ENCODE results near the gene KRT71.

Gene KRT71

DNA sequence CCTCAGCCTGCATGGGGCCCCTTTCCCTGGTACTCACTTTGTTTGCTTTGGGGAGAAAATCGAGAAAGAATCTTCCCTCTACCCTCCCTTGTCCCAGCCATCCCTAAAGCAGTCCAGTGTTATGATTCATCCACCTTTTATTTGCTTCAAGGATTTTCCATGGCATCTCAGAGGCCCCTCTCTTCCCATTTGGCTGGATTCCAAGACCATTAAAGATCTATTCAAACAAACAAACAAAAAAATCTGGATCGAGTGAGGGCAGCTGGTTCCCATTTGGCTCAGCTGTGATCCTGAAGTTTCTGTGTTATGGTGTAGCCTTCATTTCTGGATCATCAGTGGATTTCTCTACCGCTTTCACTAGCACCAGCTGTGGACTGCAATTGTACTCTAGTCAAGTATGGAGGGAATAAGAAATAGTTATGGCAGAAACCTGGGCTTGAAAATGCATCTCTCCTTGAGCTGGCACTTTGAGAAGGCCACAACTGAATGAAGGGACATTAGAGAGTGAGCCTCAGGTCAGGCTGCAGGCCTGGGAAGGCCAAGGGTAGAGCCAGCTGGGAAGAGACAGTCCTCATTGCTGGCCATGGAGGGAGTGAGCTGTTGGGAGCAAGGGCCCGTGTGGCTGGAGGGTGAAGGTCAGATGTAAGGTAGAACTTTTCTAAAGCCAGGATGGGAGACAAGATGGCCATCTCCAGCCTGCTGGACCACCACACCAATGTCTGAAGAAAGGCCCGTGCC, 13.7 kb downstream of the KRT71 start:
- DNase-seq (ENCODE audit: low spot score): no peak

DNA sequence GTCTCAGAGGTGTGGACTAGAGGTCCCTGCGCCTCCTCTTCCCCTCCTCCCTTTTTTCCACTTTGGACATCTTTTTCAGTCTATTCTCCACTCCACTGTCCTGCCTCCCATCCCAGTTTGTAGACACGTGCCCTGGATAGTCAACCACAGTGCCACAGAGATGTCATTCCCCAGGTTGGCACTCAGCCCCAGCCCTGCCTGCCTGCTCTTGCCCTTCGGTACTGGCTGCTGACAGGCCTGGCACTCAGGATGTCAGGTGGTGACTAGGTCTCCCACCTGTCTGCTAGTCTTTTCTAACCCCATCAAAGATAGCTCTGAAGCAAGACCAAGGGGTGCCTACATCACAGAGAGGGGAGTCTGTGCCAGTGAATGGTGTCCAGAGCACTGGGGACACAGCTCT, 15.8 kb downstream of the KRT71 start:
- no peak for DNase-seq (ENCODE audit: low spot score)

DNA sequence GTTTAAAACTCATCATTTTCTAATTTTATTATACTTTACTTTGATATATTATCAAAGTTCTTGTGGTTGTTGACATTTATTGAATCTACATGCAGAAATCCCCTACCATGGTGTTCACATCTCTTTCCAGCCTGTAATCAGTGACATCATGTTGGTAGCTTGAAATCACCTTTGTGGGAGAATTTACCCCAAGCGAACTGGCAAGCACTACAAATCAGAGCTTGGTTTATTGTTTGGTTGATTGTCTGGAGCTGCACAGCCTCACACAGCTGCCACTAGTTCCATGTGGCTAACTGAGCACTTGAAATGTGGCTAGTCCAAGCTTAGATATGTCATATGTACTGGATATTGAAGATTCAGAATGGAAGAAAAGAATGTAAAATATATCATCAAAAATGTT, 17.4 kb downstream of the KRT71 start:
- no peak for DNase-seq (ENCODE audit: low spot score)

DNA sequence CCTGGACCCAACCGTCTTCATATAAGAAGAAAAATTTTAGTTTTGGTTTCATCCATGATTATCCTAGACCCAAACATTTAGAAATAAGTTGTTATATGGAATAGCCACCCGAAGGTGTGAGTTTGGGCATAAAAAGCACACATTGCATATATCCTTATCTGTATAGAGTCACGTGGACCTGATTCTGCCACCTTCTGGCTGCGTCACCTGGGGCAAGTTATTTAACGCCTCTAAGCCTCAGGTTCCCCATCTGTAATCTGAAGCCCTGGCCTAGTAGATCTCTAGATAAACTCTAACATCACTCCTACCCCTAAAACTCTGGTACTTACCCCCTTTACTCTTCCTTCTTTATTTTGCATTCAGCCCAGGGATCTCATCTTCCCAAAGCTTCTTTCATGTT, 18.5 kb downstream of the KRT71 start:
- no peak for DNase-seq (ENCODE audit: low spot score)

DNA sequence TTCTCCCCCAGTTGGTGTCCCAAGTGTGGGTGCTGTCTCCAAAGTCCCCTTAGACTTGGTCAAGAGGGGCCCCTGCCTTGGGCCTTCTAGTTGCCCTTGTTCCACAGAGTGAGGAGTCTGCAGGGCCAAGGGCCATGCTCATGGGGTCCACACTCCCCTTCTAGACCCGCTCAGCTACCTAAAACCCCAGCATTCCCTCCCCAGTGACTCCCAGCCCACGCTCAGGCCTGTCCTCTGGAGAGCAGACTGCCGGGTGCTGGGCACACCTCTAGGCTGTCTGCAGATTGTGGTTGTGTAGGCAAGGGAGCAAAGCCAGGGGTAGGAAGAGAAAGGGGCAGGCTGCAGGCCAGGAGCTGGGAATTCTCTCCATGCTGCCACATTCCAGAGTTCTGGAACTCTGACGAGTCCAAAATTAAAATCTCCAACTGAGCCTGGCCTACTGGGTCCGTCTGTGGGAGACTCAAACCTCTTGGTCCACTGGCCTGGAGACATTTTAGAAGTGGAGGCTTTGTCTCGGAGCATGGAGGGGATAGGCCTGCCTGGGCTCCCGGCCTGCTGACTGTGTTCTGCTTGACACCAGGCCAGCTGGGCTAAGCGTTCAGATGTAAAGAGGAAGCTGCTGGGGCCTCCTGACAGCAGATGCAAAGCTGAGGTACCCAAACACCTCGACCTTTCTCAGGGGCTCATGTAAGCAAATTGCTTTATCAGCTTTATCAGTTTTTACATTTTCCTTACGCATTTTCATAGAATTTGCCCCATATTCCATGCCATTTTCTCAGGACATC, 19.1 kb downstream of the KRT71 start:
- no peak for DNase-seq (ENCODE audit: low spot score)

DNA sequence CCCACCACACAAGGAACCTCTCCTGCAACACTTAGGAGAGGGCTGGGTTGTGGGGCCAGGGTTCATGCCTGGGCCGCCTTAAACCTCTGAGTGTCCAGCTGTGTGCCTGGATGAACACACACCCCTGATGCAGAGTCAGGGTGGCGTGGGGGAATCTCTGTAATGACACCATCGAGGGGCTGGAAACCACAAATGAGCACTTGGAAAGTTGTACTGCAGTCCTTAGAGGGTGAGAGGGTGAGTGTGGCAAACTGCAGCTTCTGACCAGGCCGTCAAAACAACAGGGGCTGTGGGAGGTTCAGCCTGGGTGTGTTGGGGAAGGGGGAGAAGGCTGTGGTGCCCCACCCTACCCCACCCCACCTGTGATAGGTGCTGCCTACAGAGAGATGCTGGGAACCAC, 20.3 kb downstream of the KRT71 start:
- no peak for DNase-seq (ENCODE audit: low spot score)

DNA sequence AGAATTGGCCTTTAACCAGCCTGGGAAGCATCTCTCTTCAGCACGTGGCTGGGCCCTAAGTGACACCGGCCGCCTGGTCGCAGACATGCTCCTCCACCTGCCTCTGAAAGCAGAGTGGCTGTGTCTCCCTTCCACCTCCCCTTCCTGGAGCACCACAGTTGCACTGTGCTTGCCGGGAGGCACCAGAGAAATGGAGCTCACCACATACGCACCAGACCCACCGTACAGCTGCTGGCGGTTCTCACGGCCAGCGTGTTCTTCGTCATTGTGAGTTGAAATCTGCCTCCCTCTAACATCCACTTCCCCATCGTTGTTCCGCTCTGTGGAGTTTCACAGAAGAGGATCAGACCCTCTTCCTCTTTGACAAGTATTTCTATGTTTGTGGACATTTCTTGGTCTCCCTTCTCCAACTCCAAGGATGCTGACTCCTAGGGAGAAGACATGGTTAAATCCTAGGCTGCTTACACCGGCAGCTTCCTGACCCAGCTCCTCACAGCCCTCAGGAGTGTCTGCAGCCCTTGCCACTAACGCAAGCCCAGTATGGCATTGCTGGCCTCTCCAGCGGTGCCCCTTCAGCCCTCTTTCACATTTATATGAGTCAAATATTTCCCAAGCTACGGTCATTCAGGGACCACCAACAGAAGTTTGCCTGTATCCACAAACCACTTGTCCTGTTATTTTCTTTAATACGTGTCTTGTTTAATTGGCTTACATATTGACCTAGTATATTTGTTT, 21.2 kb downstream of the KRT71 start:
- DNase-seq (ENCODE audit: low spot score): no peak

DNA sequence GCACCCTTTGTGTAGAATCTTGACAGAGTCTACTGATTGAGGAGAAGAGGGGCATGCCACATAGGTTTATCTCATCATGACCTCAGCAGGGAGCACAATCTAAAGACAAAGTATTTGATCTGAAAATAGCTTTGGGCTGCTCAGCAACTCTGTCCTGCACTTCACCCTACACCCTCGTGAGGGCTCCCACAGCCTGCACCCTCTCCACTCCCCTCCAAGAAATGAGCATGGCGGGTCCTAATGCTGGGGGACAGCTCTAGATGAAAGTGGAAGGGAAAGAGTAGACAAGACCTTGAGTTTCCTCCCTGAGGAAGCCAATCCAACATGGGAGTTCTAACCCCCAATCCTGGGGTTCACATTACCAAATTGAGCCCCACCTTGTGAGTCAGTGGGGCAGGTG, 22.0 kb downstream of the KRT71 start:
- DNase-seq (ENCODE audit: low spot score): no peak

DNA sequence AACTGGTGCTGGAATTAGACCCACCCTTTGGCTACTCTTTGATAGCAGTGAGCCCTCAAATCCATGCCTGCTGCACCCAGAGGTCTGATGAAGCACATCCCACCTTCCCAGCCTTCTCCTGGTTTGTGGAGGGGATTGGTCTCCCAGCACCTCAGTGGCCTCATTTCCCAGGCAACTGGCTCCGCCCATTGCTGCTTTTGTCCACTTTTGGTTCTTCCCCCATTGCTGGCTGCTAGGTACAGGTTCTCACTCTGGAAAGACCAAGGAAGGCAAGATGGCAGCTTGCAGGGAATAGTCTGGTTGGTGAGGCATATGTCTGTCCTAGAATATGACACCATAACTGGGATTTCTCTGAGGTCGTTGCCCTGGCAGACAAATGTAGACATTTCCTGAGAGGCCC, 22.6 kb downstream of the KRT71 start:
- DNase-seq (ENCODE audit: low spot score): no peak

DNA sequence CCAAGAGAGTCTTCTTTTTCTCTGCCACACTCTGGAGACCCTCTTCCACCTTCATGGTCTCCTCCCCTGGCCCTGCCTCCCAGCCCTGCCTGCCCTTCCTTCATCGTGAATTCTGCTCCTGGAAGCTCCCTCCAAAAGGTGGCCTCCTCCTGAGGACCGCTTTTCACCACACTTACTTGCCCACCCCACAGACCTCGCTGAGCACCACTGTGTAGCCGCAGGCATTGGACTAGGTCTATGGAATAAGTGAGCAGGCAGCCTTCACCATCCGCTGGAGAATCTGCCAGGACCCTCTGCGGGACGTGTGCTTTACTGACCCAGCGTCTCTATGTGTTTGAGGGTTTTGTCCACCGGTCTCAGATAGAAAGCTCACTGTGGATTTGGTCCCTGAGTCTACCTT, 23.1 kb downstream of the KRT71 start:
- no peak for DNase-seq (ENCODE audit: low spot score)

DNA sequence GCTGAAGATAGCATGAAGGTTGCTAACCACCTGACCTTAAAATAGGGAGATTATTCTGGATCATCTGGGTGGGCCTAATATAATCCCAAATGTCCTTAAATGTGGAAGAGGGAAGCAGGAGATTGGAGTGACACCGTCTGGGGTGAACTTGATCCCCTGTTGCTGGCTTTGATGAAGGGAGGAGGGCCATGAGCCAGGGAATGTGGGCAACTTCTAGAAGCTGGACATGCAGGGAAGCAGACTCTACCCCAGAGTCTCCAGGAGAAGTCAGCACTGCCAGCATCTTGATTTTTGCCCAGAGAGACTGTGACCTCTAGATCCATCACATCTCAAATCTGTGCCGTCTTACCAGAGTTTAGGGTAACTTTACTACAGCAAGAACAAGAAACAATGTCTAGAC, 23.5 kb downstream of the KRT71 start:
- DNase-seq (ENCODE audit: low spot score): no peak

DNA sequence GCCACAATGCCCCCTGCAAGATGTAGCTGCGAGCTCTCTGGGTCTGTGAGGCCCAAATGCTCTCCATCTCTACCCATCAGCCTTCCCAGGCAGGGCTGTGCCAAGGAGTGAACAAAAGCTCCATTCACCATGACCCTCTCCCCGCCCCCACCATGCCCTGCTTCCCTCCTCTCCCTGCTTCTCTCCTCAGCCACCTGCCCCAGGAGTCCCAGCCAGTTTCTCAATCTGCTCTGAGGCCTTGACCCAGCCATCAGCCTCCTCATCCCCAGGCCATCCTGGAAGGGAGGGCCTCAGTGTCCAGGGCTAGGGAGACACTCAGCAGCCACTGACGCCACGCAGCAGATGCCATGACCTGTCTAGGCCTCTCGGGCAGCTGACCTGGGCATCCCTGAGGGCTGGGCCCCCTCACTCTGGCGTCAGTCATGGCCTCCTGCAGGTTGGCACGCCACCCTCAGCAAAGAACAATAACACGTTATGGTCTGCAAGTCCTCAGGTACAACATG, 24.3 kb downstream of the KRT71 start:
- no peak for DNase-seq (ENCODE audit: low spot score)

DNA sequence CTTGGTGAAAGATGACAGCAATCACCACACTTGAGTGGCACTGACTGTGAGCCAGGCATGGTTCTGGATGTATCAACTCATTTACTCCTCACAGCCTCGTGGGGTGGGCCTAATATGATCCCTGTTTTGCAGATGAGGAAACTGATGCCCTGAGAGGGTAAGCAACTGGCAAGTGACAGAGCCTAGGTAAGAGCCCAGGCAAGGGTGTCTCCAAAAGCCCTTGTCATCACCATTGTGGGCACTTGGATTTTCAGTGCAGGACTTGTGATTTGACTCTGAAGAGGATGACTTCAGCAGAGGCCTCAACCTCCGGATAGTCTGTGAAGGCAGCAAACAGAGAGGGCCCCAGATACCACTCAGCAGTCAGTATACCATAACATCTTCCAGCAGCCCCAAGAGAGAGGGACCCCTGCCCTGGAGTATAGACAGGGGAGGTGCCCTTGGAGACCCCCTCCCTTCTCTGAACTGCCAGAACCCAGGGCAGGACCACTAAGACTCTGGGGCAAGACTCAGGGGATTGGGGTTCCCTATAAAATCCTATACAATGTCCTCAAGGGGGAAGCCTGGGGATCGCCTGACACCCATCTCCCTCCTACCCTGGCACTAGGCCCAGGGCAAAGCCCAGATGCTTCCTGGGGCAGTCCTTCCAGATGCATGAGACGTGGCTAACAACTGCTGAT, 25.7 kb downstream of the KRT71 start:
- no peak for DNase-seq (ENCODE audit: low spot score)

DNA sequence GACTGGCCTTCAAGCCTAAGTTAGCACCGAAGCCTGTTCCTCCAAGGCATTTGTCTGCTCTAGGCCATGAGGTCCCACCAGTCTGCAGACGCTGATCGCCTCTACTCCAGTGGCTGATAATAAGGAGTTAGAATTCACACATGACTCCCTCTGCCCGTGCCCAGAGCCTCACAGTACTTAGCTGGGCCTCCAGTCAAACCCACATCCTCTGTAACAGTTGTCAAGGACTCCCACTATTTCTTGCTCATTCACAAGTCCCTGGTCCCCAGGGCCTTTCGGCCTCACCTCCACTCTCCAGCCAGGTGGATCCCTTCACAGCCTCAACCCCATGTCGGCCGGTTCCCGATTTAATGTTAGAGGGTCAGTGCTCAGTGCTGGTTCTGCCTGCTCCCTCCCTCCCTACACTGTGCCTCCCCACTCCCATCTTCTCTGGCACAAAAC, 26.4 kb downstream of the KRT71 start:
- DNase-seq (ENCODE audit: low spot score): no peak

DNA sequence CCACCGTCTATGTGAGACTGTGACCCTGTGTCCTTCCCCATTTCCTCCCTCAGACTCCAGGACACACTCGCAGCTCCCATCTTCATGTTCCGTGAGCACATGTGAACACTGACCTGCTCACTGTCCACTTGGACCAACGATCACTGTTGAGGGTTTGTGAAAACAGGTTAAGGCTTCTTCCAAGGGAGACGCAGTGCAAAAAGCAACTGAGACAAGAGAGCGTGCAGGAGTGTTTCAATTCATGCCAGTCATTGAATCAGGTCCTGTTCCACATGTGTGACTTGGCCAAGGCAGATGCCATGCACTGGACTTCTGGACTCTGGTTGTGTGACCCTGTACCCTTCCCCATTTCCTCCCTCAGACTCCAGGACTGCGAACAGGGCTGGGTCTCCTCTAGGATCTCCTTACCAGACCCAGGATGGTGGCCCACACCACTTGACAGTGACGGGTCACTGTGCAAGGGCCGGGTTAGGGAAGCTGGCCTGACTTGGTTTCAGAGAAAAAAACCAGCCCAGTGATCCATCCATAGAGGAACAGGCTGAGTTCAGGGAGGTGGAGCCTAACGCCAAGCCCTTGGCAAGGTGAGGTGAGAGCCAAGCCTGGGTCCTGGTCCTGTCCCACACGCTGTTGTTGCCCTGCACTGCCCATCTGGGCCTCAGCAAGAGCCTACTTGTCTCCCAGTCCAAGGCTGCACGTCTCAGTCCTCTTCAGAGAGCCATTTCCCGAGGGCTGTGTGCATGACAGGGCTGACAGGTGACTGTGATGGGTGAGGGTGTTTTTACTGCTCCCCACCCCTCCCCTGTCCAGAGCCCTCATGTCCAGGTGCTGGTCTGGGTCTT, 27.1 kb downstream of the KRT71 start:
- DNase-seq (ENCODE audit: low spot score): no peak

DNA sequence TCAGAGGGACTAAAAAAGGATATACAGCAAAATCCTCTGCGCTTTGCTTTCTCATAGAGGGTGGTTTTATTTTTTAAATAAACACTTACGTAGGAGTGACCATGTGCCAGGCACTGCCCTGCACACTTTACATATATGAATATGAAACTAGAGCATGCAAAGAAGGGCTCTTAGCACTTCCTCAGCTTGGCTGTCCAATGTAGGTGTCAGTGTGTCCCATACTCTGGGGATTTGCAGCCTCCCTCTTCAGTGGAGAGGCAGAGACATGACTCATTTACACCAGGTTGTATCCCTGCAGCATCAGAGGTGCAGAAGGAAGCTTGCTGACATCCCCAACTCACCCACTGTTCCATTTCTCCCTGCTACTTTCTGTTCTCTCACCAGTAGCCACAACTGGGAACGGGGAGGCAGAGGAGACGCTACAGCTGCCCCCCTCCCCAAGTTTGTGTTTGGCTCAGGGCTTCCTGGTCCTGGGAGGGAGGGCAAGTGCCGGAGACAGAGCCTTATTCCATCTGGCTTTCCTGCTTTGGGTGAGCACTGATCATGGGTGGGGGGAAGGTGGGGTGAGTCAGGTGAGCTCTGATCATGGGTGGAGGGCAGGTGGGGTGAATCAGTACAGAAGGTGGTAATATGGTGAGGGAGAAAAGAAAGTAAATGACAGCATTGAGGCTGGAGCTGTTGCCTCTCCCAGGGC, 27.9 kb downstream of the KRT71 start:
- DNase-seq (ENCODE audit: low spot score): no peak

DNA sequence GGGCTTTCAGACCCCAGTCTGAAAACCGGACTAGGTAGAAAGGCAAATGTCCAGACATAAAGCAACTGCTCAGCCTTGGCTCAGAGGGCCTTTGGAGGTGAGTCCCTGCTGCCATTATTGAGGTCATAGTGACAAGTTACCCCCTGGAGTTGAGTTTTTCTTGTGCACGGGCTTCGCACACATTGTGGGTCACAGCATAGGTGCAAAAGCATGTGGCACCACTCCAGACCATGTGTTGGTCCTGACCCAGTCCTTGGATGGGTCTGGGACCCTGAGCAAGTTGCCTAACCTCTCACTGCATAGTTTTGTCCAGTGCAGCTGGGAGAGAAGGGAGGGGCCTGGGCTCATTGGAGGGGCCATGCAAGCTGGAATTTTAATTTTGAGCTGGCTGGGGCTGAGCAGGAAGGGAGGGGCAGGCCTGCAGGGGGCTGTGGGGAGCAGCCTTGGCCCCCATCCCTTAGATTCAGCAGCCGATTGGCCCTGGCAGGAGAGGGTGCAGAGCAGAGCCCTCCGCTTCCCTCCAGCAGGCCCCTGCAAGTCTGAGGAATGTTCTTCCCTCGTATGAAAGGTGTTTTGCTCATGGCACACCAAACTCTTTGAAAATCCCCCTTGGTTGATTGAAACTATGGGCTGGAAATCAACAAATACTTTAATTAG, 28.6 kb downstream of the KRT71 start:
- DNase-seq (ENCODE audit: low spot score): no peak

DNA sequence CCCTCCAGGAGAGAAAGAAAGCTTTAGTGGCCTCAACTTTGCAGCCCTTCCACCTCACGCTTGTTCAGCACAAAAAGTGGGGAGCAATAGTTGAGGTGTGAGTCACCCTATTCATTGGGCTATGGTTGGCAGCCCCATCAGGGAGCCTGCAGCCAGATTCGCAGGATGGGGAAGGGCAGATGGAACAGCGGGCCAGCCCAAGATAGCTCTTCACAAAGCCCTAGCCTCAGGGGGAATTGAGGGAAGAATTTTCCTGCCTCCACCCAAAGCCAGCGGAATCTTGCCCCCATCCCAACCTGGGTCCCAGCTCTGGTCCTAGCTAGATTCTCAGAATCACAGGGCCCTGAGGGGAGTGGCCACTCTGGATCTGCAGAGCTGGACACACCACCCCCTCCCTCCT, 29.1 kb downstream of the KRT71 start:
- DNase-seq (ENCODE audit: low spot score): no peak

DNA sequence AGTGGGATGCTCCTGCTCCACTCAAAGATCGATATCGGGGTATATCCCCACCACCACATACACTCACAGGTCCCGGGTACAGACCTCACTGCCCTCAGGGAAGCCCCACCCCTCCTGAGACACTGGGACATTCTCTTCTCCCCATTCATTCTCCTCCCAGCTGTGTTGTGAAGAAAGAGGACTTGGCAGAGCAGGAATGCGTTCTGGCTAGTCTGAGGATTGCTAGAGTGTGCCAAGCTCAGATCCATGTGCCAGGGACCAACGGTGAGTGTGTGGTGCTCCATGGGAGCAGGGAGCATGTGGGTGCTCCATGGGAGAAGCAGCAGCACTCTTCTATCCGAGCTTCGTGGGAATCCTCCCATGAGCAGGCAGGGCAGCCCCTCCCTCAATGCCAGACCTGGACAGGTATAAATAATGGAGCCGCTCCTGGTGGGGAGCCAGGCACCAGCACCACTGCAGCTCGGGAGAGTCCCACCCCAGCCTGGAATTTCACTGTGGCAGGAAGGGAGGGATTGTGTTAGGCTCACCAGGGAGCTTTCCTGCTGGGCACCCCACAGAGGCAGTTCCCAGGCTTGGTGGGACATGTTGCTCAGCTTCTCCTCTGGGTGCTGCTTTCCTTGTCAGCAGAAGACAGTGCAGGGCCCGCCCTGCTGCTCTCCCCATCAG, 30.5 kb downstream of the KRT71 start:
- no peak for DNase-seq (ENCODE audit: low spot score)

Measured in hematopoietic multipotent progenitor cell treated with erythropoietin and hydrocortisone succinate and interleukin-3 and kit ligand, for 15 days (in vitro differentiated cells).